Hematopoietic multipotent progenitor cell treated with erythropoietin and hydrocortisone succinate and interleukin-3 and kit ligand, for 15 days (in vitro differentiated cells): Measurements from ENCODE around the gene TBCC.

Experiments
- DNase-seq: peaks from one replicate; pipeline ENCODE4 v3.0.0-alpha.2; 2015; ENCODE audit warnings: low spot score

Gene TBCC

DNA sequence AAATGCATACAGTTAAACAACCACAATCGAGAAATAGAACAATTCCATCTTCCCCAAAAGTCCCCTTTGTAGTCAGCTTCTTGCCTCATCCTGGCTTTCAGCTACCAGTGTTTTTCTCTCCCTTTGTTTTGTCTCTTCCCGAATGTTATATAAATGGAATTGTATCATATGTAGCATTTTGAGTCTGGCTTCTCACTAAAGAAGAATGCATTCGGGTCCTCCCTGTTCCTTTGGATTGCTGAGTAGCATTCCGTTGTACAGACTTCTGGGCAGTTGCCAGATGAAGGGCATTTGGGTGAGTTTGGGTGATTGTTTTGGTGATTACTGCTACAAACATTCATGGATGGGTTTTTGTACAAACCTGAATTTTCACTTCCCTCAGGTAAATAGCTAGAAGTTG lies 51.3 kb downstream of the TBCC start:
- DNase-seq, result no peak
